Stimulated activated CD4-positive, alpha-beta T cell treated with anti-CD3 and anti-CD28 coated beads, Interleukin-1b, Interleukin-23, amount 100 ng/mL, for 1 hour (primary cell): ENCODE results near the gene AGAP1.
"Not testable (repeated sequence)": the region's sequence is repeated elsewhere in the genome, so short reads cannot be mapped to it uniquely, and the experiment has no call there.

ENCODE experiments used
- DNase-seq, 2 donors: peaks; one replicate each; pipeline ENCODE4 v3.0.0-alpha.2; 2020; ENCODE audit warnings: low read depth in 2 of 2

The AGAP1 gene

GRCh38 chr2:235734688-235735231 is 240.9 kb downstream of the AGAP1 start:
- no peak for DNase-seq

DNA sequence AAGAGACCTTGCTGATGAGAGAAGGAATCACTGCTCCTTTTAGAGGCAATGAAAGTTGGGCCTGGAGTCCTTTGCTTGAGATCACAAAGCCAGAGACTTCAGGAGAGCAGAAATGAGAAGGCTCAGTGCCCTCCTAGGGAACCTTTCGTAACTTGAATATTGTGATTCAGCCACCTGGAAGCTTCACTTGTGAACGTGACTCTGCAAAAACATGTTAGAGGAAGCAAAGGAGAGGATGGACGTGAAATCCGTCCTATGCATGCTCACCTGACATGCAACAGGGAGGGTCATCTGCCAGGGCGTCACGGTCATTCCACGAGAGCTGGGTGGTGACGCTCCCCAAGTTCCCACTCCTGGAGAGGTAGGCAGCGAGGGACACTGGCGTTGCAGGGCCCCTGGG is 243.6 kb downstream of the AGAP1 start:
- no peak for DNase-seq

GRCh38 chr2:235737840-235738239 is 244.0 kb downstream of the AGAP1 start:
- no peak for DNase-seq

DNA sequence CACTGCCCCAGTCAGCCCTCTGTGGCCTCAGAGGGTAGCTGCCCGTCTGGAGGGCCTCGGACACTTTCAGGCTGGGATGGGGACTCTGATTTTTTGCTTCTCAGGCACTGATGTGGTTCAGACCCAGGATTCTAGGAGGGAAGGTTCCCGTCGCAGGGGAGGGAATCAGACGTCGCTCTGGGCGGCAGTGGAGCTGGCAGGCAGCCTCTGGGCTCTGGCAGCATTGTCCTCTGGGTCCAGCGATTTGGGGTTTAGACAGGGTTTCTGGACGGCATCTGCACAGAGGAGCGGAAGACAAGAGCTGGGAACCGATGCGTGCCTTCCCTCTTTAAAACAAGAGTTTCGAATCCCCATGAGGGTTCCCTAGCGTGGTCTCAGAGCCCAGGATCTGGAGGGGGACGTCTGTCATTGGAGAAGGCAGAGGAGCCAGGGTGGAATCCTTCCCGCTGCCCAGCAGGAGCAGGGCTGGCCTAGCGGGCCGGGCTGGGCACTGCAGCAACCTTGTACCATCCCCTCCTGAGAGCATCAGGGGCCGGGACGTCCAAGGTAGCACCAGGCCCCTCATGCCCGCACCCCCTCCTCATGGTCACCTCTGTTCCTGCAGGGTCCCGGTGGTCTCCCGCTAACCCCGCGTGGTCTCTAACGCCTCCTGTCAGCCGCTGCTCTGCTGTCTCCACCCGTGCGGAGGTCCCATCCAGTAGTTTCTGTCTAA is 246.0 kb downstream of the AGAP1 start:
- no peak for DNase-seq

DNA sequence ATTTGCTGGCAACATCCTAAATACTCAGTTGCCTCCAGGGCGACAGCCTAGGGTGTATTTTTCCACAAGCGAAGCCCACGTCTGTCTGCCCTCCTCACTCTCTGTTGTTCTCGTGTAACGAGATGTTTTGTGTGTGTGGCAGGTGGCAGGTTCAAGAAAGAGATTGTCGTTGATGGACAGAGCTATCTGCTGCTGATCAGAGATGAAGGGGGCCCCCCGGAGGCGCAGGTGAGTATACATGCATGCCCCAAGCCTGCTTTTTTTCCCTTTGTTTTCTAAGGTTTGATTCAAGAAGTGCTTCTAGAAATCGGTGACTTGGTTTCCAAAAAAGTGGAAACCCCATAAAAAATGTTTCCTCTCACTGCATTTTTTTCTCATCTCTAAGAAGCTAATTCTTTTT is 247.0 kb downstream of the AGAP1 start:
- no peak for DNase-seq

DNA sequence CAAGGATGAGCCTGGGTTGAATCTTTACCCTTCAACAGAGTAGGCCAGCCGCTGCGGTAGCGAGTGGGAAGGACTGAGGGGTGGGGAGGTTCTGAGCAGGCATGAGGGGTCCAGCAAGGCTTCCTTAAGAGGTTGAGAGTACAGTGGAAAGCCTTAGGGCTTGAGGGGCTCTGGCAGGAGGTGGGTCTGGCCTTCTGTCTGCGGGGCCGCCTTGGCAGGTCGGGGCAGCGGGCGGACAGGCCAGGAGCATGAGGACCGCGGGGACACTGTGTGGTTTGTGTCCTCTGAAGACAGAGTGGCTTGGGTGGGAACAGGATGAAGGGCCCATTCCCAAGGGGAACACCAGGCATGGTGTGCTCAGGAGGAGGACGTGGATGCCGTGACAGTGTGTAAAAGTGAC is 250.3 kb downstream of the AGAP1 start:
- DNase-seq = no peak

DNA sequence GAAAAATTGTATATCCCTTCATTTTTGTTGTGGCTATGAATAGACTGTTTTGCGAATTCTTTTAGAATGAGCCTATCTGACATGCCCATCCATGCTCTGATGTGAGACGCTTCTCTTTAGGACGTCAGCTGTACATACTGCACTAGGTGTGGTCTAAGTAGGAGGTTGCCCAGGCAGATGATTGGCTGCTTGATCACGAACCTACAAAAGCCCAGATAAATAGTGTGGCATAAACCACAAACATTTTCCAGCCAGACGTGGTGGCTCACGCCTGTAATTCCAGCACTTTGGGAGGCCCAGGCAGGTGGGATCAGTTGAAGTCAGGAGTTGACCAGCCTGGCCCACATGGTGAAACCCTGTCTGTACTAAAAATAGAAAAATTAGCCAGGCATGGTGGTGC is 251.8 kb downstream of the AGAP1 start:
- DNase-seq = no peak

- peak in 1 of 2 donors; percentile 6 for DNase-seq
Observed at GRCh38 chr2:235746257-235746934, 252.6 kb downstream of the AGAP1 start.

- DNase-seq = no peak
Observed at GRCh38 chr2:235747001-235747785, 253.3 kb downstream of the AGAP1 start.

GRCh38 chr2:235747786-235748091 is 253.9 kb downstream of the AGAP1 start:
- no peak for DNase-seq

DNA sequence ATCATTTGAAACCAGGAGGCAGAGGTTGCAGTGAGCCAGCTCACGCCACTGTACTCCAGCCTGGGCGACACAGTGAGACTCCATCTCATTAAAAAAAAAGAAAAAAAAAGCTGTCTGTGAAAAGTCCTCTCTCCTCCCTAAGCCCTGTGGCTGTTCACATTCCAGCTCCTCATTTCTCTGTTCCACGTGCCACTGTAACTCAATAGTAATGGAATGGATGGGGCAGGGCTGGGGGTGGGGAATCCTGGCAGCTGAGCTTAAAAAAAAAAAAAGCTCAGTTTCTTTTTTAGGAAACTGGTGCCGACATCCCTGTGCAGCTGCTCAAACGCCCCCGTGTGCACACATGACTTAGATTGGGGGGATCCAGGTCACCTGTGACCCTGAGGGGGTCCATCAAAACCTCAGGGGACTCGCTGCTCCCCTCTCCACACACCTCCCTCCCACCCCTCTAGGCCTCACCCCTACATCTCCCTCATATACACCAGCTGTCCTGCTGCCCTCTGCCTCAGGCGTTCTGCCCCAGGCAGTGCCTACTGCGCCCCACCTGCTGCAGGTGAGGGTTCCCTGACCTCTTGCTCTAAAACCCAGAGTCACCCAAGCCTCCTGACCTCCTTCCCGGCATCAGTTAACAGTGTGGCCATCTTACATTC is 255.4 kb downstream of the AGAP1 start:
- no peak for DNase-seq

DNA sequence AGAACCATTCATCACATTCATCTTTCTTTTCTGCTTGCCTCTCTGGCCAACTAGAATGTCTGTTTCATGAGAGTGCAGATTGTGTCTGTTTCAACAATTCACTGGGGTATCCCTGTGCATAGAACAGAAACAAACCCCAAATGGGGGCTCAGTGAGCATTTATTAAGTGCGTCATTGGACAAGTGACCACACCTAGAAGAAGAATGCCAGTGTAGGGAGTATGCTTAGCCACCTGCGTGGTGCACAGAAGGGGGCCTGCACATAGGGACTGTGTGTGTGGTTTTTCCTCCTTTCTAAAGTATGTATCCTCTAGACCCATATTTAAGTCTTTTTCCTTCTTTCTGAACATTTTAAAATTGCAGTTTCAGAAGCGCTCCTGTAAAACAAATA is 255.9 kb downstream of the AGAP1 start:
- no peak for DNase-seq

GRCh38 chr2:235752846-235753245 is 259.0 kb downstream of the AGAP1 start:
- no peak for DNase-seq

- DNase-seq = no peak
Observed at GRCh38 chr2:235754357-235755207, 260.7 kb downstream of the AGAP1 start.

- no peak for DNase-seq
Observed at GRCh38 chr2:235756491-235756890, 262.6 kb downstream of the AGAP1 start.

DNA sequence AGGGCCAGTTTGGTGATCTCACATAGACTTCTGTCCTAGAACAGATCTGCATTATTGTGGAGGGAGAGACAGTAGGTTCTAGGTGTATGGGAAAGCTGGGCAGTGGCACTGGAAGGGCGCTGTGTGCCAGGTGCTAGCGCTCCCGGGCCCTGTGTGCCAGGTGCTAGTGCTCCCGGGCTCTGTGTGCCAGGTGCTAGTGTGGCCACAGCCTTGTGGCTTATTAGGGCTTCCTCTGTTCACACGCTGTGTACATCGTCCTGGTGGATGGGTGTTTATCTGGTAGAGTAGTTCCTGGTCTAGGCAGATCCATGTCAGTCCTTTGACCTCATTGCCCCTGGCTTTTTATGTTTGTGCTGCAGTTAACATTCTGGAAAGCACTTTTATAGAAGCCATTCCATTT is 263.4 kb downstream of the AGAP1 start:
- DNase-seq = no peak

- DNase-seq = no peak
Observed at GRCh38 chr2:235757640-235758039, 263.8 kb downstream of the AGAP1 start.

- DNase-seq = no peak
Observed at GRCh38 chr2:235762832-235763598, 269.2 kb downstream of the AGAP1 start.

GRCh38 chr2:235763816-235764215 is 270.0 kb downstream of the AGAP1 start:
- DNase-seq = no peak

DNA sequence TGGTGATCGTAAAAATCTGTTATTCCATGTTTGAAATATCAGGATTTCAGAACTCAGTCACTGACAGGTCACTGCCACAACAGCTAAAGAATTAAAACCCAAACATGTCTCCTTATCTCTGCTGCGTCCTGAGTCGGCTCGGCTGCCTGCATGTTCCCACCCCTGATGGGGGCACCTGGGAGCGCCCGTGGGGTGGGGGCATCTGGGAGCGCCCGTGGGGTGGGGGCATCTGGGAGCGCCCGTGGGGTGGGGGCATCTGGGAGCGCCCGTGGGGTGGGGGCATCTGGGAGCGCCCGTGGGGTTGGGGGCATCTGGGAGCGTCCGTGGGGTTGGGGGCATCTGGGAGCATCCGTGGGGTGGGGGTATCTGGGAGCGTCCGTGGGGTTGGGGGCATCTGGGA is 270.6 kb downstream of the AGAP1 start:
- not testable (repeated sequence) for DNase-seq
